Glutamatergic neuron (in vitro differentiated cells): ENCODE results near the gene LAMTOR4. TPM values are rescaled to one million over a fixed set of nuclear protein-coding genes. Genes with fewer than 3 reads are reported as not detected.
"Not testable (repeated sequence)": the region's sequence is repeated elsewhere in the genome, so short reads cannot be mapped to it uniquely, and the experiment has no call there.

Experiments
- DNase-seq: peaks from one replicate; pipeline ENCODE4 v3.0.0; 2022
- H3K27ac Mint-ChIP-seq: one replicate; pipeline ENCODE4 v1.8.0; 2020; ENCODE audit warnings: mild to moderate bottlenecking, mixed read lengths, inconsistent platforms; ENCODE audit not compliant: unreplicated experiment
- H3K27me3 Mint-ChIP-seq: one replicate; pipeline ENCODE4 v1.8.0; 2020; ENCODE audit warnings: mild to moderate bottlenecking, moderate library complexity, mixed read lengths, inconsistent platforms; ENCODE audit not compliant: unreplicated experiment
- H3K36me3 Mint-ChIP-seq: one replicate; pipeline ENCODE4 v1.8.0; 2020; ENCODE audit warnings: mild to moderate bottlenecking, mixed read lengths, inconsistent platforms; ENCODE audit not compliant: unreplicated experiment
- H3K4me1 Mint-ChIP-seq: one replicate; pipeline ENCODE4 v1.8.0; 2020; ENCODE audit warnings: mild to moderate bottlenecking, low read depth, mixed read lengths, inconsistent platforms; ENCODE audit not compliant: unreplicated experiment
- H3K4me3 Mint-ChIP-seq: one replicate; pipeline ENCODE4 v1.8.0; 2020; ENCODE audit warnings: mild to moderate bottlenecking, mixed read lengths, inconsistent platforms; ENCODE audit not compliant: unreplicated experiment
- H3K9me3 Mint-ChIP-seq: one replicate; pipeline ENCODE4 v1.8.0; 2020; ENCODE audit warnings: mild to moderate bottlenecking, moderate library complexity, mixed read lengths, inconsistent platforms; ENCODE audit not compliant: unreplicated experiment
- CTCF ChIP-seq: fragments of 200-600 bp; sonication (generic); IDR thresholded peaks from one replicate; pipeline ENCODE4 v1.5.0; 2021; ENCODE audit not compliant: partially characterized antibody, unreplicated experiment
- total RNA-seq: library from RNA; stranded (reverse); fragmentation: NEBNext Ultra II Directional; extraction: Animal tissue kit (Norgen Biotek cat#: 25700); gene quantifications from one replicate; pipeline ENCODE4 v1.2.1, GENCODE V29; 2021; ENCODE audit not compliant: unreplicated experiment

LAMTOR4 gene
- total RNA-seq, 1 donor from 2014 or later: 66.9 TPM

GRCh38 chr7:100189061-100189460, 40.3 kb downstream of the LAMTOR4 start:
- peaks cover 2% of the 10 kb centered on the region for H3K27me3 Mint-ChIP-seq
- TF ChIP-seq CTCF: no peak
- peaks cover 8% of the 10 kb centered on the region for H3K36me3 Mint-ChIP-seq
- peaks cover 1% of the 10 kb centered on the region for H3K9me3 Mint-ChIP-seq
- H3K4me3 Mint-ChIP-seq: no peak overlapping the region
- H3K27ac Mint-ChIP-seq: no peak overlapping the region
- H3K4me1 Mint-ChIP-seq: peaks cover 5% of the 10 kb centered on the region
- DNase-seq: no peak

GRCh38 chr7:100190048-100190711, 41.5 kb downstream of the LAMTOR4 start:
- peaks cover 8% of the 10 kb centered on the region for H3K36me3 Mint-ChIP-seq
- DNase-seq: no peak
- peaks cover 1% of the 10 kb centered on the region for H3K9me3 Mint-ChIP-seq
- no peak for TF ChIP-seq CTCF
- peaks cover 5% of the 10 kb centered on the region for H3K4me1 Mint-ChIP-seq
- no peak overlapping the region for H3K27ac Mint-ChIP-seq
- H3K27me3 Mint-ChIP-seq: peaks cover 2% of the 10 kb centered on the region
- no peak overlapping the region for H3K4me3 Mint-ChIP-seq

GRCh38 chr7:100191775-100192174, 43.1 kb downstream of the LAMTOR4 start:
- Mint-ChIP-seq H3K36me3 (peaks cover 4% of the 10 kb centered on the region), H3K4me3 (no peak overlapping the region), H3K27me3 (no peaks in the 10 kb centered on the region), H3K4me1 (no peaks in the 10 kb centered on the region), H3K9me3 (peaks cover 1% of the 10 kb centered on the region), H3K27ac (no peak overlapping the region)
- no peak for DNase-seq
- TF ChIP-seq CTCF: no peak

- H3K4me3 Mint-ChIP-seq, H3K36me3 Mint-ChIP-seq, H3K27ac Mint-ChIP-seq: not testable (repeated sequence)
These were observed 43.7 kb downstream of the LAMTOR4 start for GRCh38 chr7:100192281-100192862.

GRCh38 chr7:100192969-100193368, 44.3 kb downstream of the LAMTOR4 start:
- TF ChIP-seq CTCF: no peak
- Mint-ChIP-seq H3K36me3 (peaks cover 4% of the 10 kb centered on the region), H3K4me3 (no peak overlapping the region), H3K27ac (no peak overlapping the region), H3K4me1 (no peaks in the 10 kb centered on the region), H3K27me3 (no peaks in the 10 kb centered on the region), H3K9me3 (peaks cover 1% of the 10 kb centered on the region)
- DNase-seq: no peak

More at GRCh38 chr7:100192281-100192862, 43.7 kb downstream of the LAMTOR4 start:
- not testable (repeated sequence) for DNase-seq, H3K27me3 Mint-ChIP-seq, H3K4me1 Mint-ChIP-seq, H3K9me3 Mint-ChIP-seq
